ENCODE measurements around the gene EIF3L. TPM values are rescaled to one million over a fixed set of nuclear protein-coding genes. Genes with fewer than 3 reads are reported as not detected.

Gene EIF3L
- total RNA-seq, 1 experiment from 2014 or later: 505 TPM

GRCh38 chr22:37824674-37825641 is 24.3 kb upstream of the EIF3L start:
- intact Hi-C loops (cut with micrococcal nuclease): no loop called here
- Mint-ChIP-seq H3K27ac (ENCODE audit: low read depth, unreplicated experiment) (no peak overlapping the region), H3K4me3 (ENCODE audit: unreplicated experiment) (no peak overlapping the region), H3K9me3 (ENCODE audit: unreplicated experiment) (no peaks in the 10 kb centered on the region), H3K27me3 (ENCODE audit: insufficient read depth, unreplicated experiment) (no peaks in the 10 kb centered on the region), H3K4me1 (ENCODE audit: insufficient read depth, unreplicated experiment) (no peaks in the 10 kb centered on the region), H3K36me3 (ENCODE audit: insufficient read depth, unreplicated experiment) (no peaks in the 10 kb centered on the region)
- no TSS peak for BruUV-seq (replicated peaks)
- ChIA-PET POLR2A (no interaction called here), CTCF (interaction anchor here (0.6 to 1.1 kb wide), 2 partner anchors 141 to 230 kb away, joined by 4 read pairs; no protein-coding TSS in a partner anchor)
- DNase-seq (ENCODE audit: unreplicated experiment): no peak
- no peak for TF ChIP-seq CTCF (IDR thresholded peaks at IDR 0.05; ENCODE audit: unreplicated experiment)

GRCh38 chr22:37827056-37827455 is 22.2 kb upstream of the EIF3L start:
- Mint-ChIP-seq H3K27ac (ENCODE audit: low read depth, unreplicated experiment) (no peak overlapping the region), H3K4me1 (ENCODE audit: insufficient read depth, unreplicated experiment) (no peaks in the 10 kb centered on the region), H3K9me3 (ENCODE audit: unreplicated experiment) (no peaks in the 10 kb centered on the region), H3K36me3 (ENCODE audit: insufficient read depth, unreplicated experiment) (peaks cover 10% of the 10 kb centered on the region), H3K27me3 (ENCODE audit: insufficient read depth, unreplicated experiment) (no peaks in the 10 kb centered on the region), H3K4me3 (ENCODE audit: unreplicated experiment) (no peak overlapping the region)
- CTCF ChIA-PET: interaction anchor here (1.4 to 1.9 kb wide), 2 partner anchors 9 to 36 kb away, joined by 4 to 14 read pairs; no protein-coding TSS in a partner anchor
- no peak for DNase-seq (ENCODE audit: unreplicated experiment)
- intact Hi-C loops (cut with micrococcal nuclease): no loop called here
- POLR2A ChIA-PET: interaction anchor here (0.6 kb wide), 1 partner anchor 9 kb away, joined by 3 read pairs; no protein-coding TSS in a partner anchor
- no peak for TF ChIP-seq CTCF (IDR thresholded peaks at IDR 0.05; ENCODE audit: unreplicated experiment)
- no TSS peak for BruUV-seq (replicated peaks)

GRCh38 chr22:37830093-37830842 is 19.0 kb upstream of the EIF3L start:
- intact Hi-C loops (cut with micrococcal nuclease): no loop called here
- ChIA-PET POLR2A (interaction anchor here (0.8 to 1.3 kb wide), 3 partner anchors 12 to 97 kb away, joined by 3 to 4 read pairs (median 4); partner anchors contain the start of gene EIF3L), CTCF (interaction anchor here (0.6 to 3.0 kb wide), 3 partner anchors 12 to 59 kb away, joined by 3 to 15 read pairs (median 4); no protein-coding TSS in a partner anchor)
- no peak overlapping the region for H3K4me3 Mint-ChIP-seq (ENCODE audit: unreplicated experiment)
- DNase-seq (ENCODE audit: unreplicated experiment): no peak
- BruUV-seq (replicated peaks): no TSS peak
- no peak for TF ChIP-seq CTCF (IDR thresholded peaks at IDR 0.05; ENCODE audit: unreplicated experiment)
- no peaks in the 10 kb centered on the region for H3K9me3 Mint-ChIP-seq (ENCODE audit: unreplicated experiment)
- H3K27ac Mint-ChIP-seq (ENCODE audit: low read depth, unreplicated experiment): no peak overlapping the region
- H3K4me1 Mint-ChIP-seq (ENCODE audit: insufficient read depth, unreplicated experiment): no peaks in the 10 kb centered on the region
- H3K36me3 Mint-ChIP-seq (ENCODE audit: insufficient read depth, unreplicated experiment): peaks cover 41% of the 10 kb centered on the region
- no peaks in the 10 kb centered on the region for H3K27me3 Mint-ChIP-seq (ENCODE audit: insufficient read depth, unreplicated experiment)

GRCh38 chr22:37831472-37831871 is 17.7 kb upstream of the EIF3L start:
- no peak overlapping the region for H3K27ac Mint-ChIP-seq (ENCODE audit: low read depth, unreplicated experiment)
- no peaks in the 10 kb centered on the region for H3K27me3 Mint-ChIP-seq (ENCODE audit: insufficient read depth, unreplicated experiment)
- H3K36me3 Mint-ChIP-seq (ENCODE audit: insufficient read depth, unreplicated experiment): peaks cover 50% of the 10 kb centered on the region
- no peaks in the 10 kb centered on the region for H3K9me3 Mint-ChIP-seq (ENCODE audit: unreplicated experiment)
- no peak overlapping the region for H3K4me3 Mint-ChIP-seq (ENCODE audit: unreplicated experiment)
- ChIA-PET CTCF (interaction anchor here (5.6 kb wide), 1 partner anchor 13 kb away, joined by 27 read pairs; no protein-coding TSS in a partner anchor), POLR2A (no interaction called here)
- no peaks in the 10 kb centered on the region for H3K4me1 Mint-ChIP-seq (ENCODE audit: insufficient read depth, unreplicated experiment)
- intact Hi-C loops (cut with micrococcal nuclease): no loop called here
- no peak for DNase-seq (ENCODE audit: unreplicated experiment)
- TF ChIP-seq CTCF (IDR thresholded peaks at IDR 0.05; ENCODE audit: unreplicated experiment): no peak
- no TSS peak for BruUV-seq (replicated peaks)

Data from MCF 10A (cell line).